Lower leg skin (tissue), 4 donors: ENCODE data around the gene RALGAPA2. TPM values are rescaled to one million over a fixed set of nuclear protein-coding genes. Genes with fewer than 3 reads are reported as not detected.
A peak's percentile ranks its signal among the peaks of the same experiment; 100 is the strongest.

Experiments used
- DNase-seq, 2 donors: peaks; one replicate each; pipeline ENCODE4 v3.0.0-alpha.2; 2019; ENCODE audit warnings: low spot score in 2 of 2
- H3K4me3 ChIP-seq: fragments of 200-600 bp; sonication (generic); 2 replicates; pipeline ENCODE4 v1.5.1; 2017; ENCODE audit warnings: mild to moderate bottlenecking, low read depth; ENCODE audit not compliant: poor library complexity, severe bottlenecking
- CTCF ChIP-seq, 3 donors: fragments of 450-650 bp; IDR thresholded peaks; one replicate each; pipeline ENCODE4 v1.5.1; 2016; ENCODE audit warnings: antibody characterized with exemption in 3 of 3, mild to moderate bottlenecking in 3 of 3, moderate library complexity in 2 of 3
- POLR2A ChIP-seq, 2 donors: fragments of 450-650 bp; IDR thresholded peaks; one replicate each; pipeline ENCODE4 v1.6.1; 2016 to 2017; ENCODE audit warnings: antibody characterized with exemption in 2 of 2, mild to moderate bottlenecking in 1 of 2, moderate library complexity in 1 of 2
- WGBS, 2 donors: methylation state at CpG; one replicate each; pipeline ENCODE4 v1.1.5; 2018; 5-methylcytosine and 5-hydroxymethylcytosine counted together
- intact Hi-C: fragments of 100-400 bp; cut with DNase I; formaldehyde crosslinking; loops from one replicate; pipeline ENCODE4 v1.15.0; 2023; ENCODE audit warnings: low total_unique reads
- total RNA-seq, 4 donors: library from RNA; depleted of rRNA; stranded (reverse); fragments of >200 nt; gene quantifications; one replicate each; pipeline ENCODE4 v1.1.0, GENCODE V29; 2016

RALGAPA2 gene
- total RNA-seq, 4 donors from 2014 or later = 56.1 to 78.8 (median 60.8) TPM

GRCh38 chr20:20413810-20414281 lies 298.6 kb downstream of the RALGAPA2 start:
- intact Hi-C loops = no loop called here
- TF ChIP-seq CTCF (IDR thresholded peaks at IDR 0.05) (no peak), POLR2A (IDR thresholded peaks at IDR 0.05) (no peak)
- no peak overlapping the region for H3K4me3 ChIP-seq
- DNase-seq = peak in 1 of 2 donors; percentile 78
- 89 to 92% methylated on average over 21 of the region's 21 CpGs for WGBS, 2 donors

GRCh38 chr20:20412750-20413149 lies 299.7 kb downstream of the RALGAPA2 start:
- no peak for DNase-seq
- intact Hi-C loops = no loop called here
- TF ChIP-seq CTCF (IDR thresholded peaks at IDR 0.05) = no peak
- TF ChIP-seq POLR2A (IDR thresholded peaks at IDR 0.05) = no peak
- no peak overlapping the region for H3K4me3 ChIP-seq
- WGBS, 2 donors = 70 to 76% methylated on average over 9 of the region's 9 CpGs

GRCh38 chr20:20411836-20412235 lies 300.6 kb downstream of the RALGAPA2 start:
- intact Hi-C loops = no loop called here
- 93 to 96% methylated on average over 17 of the region's 17 CpGs for WGBS, 2 donors
- TF ChIP-seq CTCF (IDR thresholded peaks at IDR 0.05) (no peak), POLR2A (IDR thresholded peaks at IDR 0.05) (no peak)
- H3K4me3 ChIP-seq = no peak overlapping the region
- DNase-seq = no peak

GRCh38 chr20:20411402-20411801 lies 301.0 kb downstream of the RALGAPA2 start:
- peak in 1 of 2 donors; percentile 53 for DNase-seq
- TF ChIP-seq CTCF (IDR thresholded peaks at IDR 0.05) (no peak), POLR2A (IDR thresholded peaks at IDR 0.05) (no peak)
- 90 to 94% methylated on average over 12 of the region's 12 CpGs for WGBS, 2 donors
- H3K4me3 ChIP-seq = no peak overlapping the region
- intact Hi-C loops = no loop called here

GRCh38 chr20:20410678-20411077 lies 301.8 kb downstream of the RALGAPA2 start:
- intact Hi-C loops = no loop called here
- H3K4me3 ChIP-seq = no peak overlapping the region
- no peak for TF ChIP-seq CTCF (IDR thresholded peaks at IDR 0.05)
- no peak for TF ChIP-seq POLR2A (IDR thresholded peaks at IDR 0.05)
- peak in 1 of 2 donors; percentile 81 for DNase-seq
- WGBS, 2 donors = 31 to 51% methylated on average over 6 of the region's 6 CpGs

- WGBS, 2 donors = 94 to 98% methylated on average over 4 of the region's 4 CpGs
- TF ChIP-seq POLR2A (IDR thresholded peaks at IDR 0.05) (no peak), CTCF (IDR thresholded peaks at IDR 0.05) (no peak)
- DNase-seq = no peak
- intact Hi-C loops = no loop called here
- H3K4me3 ChIP-seq = no peak overlapping the region
These were observed 303.1 kb downstream of the RALGAPA2 start for GRCh38 chr20:20409331-20409730.
